ENCODE data around the gene CHD9. TPM values are rescaled to one million over a fixed set of nuclear protein-coding genes. Genes with fewer than 3 reads are reported as not detected.

CHD9 gene
- total RNA-seq, 2 experiments from 2014 or later: 30.2 to 37.9 TPM

GRCh38 chr16:53372992-53373871 lies 318.4 kb downstream of the CHD9 start:
- peak; percentile 84 for DNase-seq
- Mint-ChIP-seq H3K36me3 (no peaks in the 10 kb centered on the region), H3K27me3 (peaks cover 11% of the 10 kb centered on the region), H3K27ac (peak overlapping the region; percentile 47), H3K4me3 (no peak overlapping the region), H3K9me3 (no peaks in the 10 kb centered on the region), H3K4me1 (peaks cover 12% of the 10 kb centered on the region)
- POLR2A ChIA-PET: interaction anchor here (0.9 kb wide), 1 partner anchor 128 kb away, joined by 3 read pairs; no protein-coding TSS in a partner anchor
- peak; percentile 89 for ATAC-seq (ENCODE audit: low read depth)

GRCh38 chr16:53374800-53375199 lies 320.0 kb downstream of the CHD9 start:
- Mint-ChIP-seq H3K4me3 (peak overlapping the region; percentile 64), H3K27me3 (peaks cover 6% of the 10 kb centered on the region), H3K36me3 (peaks cover 1% of the 10 kb centered on the region), H3K27ac (peak overlapping the region; percentile 27), H3K9me3 (no peaks in the 10 kb centered on the region), H3K4me1 (peaks cover 14% of the 10 kb centered on the region)
- POLR2A ChIA-PET: no interaction called here
- DNase-seq: no peak
- peak; percentile 20 for ATAC-seq (ENCODE audit: low read depth)

- POLR2A ChIA-PET: no interaction called here
- no peak for ATAC-seq (ENCODE audit: low read depth)
- Mint-ChIP-seq H3K36me3 (peaks cover 1% of the 10 kb centered on the region), H3K27ac (no peak overlapping the region), H3K4me1 (peaks cover 14% of the 10 kb centered on the region), H3K27me3 (peaks cover 4% of the 10 kb centered on the region), H3K9me3 (peaks cover 4% of the 10 kb centered on the region), H3K4me3 (no peak overlapping the region)
- DNase-seq: no peak
Measured at GRCh38 chr16:53378138-53378537, 323.3 kb downstream of the CHD9 start.

Other genes starting within 250 kb of the CHD9 start
- gene CHD9NB, start 2.1 kb upstream of the CHD9 start, total RNA-seq: under 1 TPM; 0.17 to 0.42 TPM